K562 (cell line): ENCODE measurements around the gene USP49. TPM values are rescaled to one million over a fixed set of nuclear protein-coding genes. Genes with fewer than 3 reads are reported as not detected.

Experiments used
- ATAC-seq: fragments of 200-7000 bp; cut with Tn5 transposase; 3 replicates; pipeline ENCODE4 v1.9.1; 2020; ENCODE audit warnings: moderate library complexity
- BruUV-seq: library from RNA; stranded (reverse); fragments of 400-500 nt; replicated peaks from 2 replicates; lab custom pipeline; 2021; lab: Mats Ljungman, UMichigan
- CTCF ChIA-PET: fragments of 300-600 bp; formaldehyde crosslinking; extraction: SDS; loops from one replicate; lab custom pipeline; 2021; ENCODE audit warnings: low intra/inter-chr PET ratio; lab: Yijun Ruan, JAX
- POLR2A ChIA-PET: fragments of 300-600, 350-650 bp; sonication (Branson Sonifier 250); formaldehyde crosslinking; extraction: SDS; loops from one replicate; lab custom pipeline; 2021; ENCODE audit warnings: antibody characterized with exemption, inconsistent platforms; lab: Yijun Ruan, JAX
- DNase-seq, 4 experiments: peaks; one replicate each; pipeline versions ENCODE4 v3.0.0 to v3.0.0-alpha.2; 2011 to 2018; ENCODE audit warnings: low spot score in 3 of 4, mixed read lengths in 3 of 4; ENCODE audit errors: extremely low read depth in 1 of 4
- FAIRE-seq: peaks from 2 replicates; lab custom pipeline; 2011; peaks lifted over from hg19 to GRCh38; lab: Jason Lieb, UNC
- H2AFZ ChIP-seq: 2 replicates; pipeline ENCODE4 v1.6.0; 2011; ENCODE audit warnings: low read depth, low read length, control low read depth, inconsistent platforms
- H3K27ac ChIP-seq: fragments of 200-600 bp; 3 replicates; pipeline ENCODE4 v1.8.0; 2011; ENCODE audit warnings: low read depth, mild to moderate bottlenecking, control low read depth, inconsistent platforms, low read length, moderate library complexity, mixed read lengths; ENCODE audit errors: extremely low read depth
- H3K27me3 ChIP-seq, 2 experiments: fragments of 300-600 bp in 1 of 2; 2 replicates in 1 of 2; 3 replicates in 1 of 2; pipeline versions ENCODE4 v1.6.0 to v1.8.0; 2011; ENCODE audit warnings: inconsistent platforms in 2 of 2, low read length in 2 of 2, mild to moderate bottlenecking in 1 of 2, mixed read lengths in 1 of 2, moderate library complexity in 1 of 2; ENCODE audit not compliant: control insufficient read depth in 2 of 2, insufficient read depth in 2 of 2
- H3K36me3 ChIP-seq: fragments of 300-600 bp; 3 replicates; pipeline ENCODE4 v1.8.0; 2011; ENCODE audit warnings: mild to moderate bottlenecking, low read length, inconsistent platforms; ENCODE audit not compliant: control insufficient read depth, insufficient read depth
- H3K4me1 ChIP-seq, 2 experiments: fragments of 200-600 bp in 1 of 2; replicated peaks in 1 of 2; 2 replicates in 1 of 2; 3 replicates in 1 of 2; pipeline versions ENCODE4 v1.5.1 to v1.8.0; 2011; ENCODE audit warnings: inconsistent platforms in 2 of 2, low read length in 2 of 2, mild to moderate bottlenecking in 1 of 2, mixed read lengths in 1 of 2, moderate library complexity in 1 of 2; ENCODE audit not compliant: control insufficient read depth in 2 of 2, insufficient read depth in 2 of 2
- H3K4me2 ChIP-seq: 2 replicates; pipeline ENCODE4 v1.6.1; 2011; ENCODE audit warnings: low read length, control low read depth, inconsistent platforms, mixed read lengths; ENCODE audit not compliant: insufficient read depth
- H3K4me3 ChIP-seq: fragments of 200-600 bp; sonication (generic), shearing (Covaris generic); 2 replicates; pipeline ENCODE4 v1.5.1; 2016; ENCODE audit warnings: control low read depth, inconsistent platforms
- H3K79me2 ChIP-seq: fragments of 200-600 bp; 3 replicates; pipeline ENCODE4 v1.8.0; 2011; ENCODE audit warnings: low read length, inconsistent platforms; ENCODE audit not compliant: control insufficient read depth, insufficient read depth
- H3K9ac ChIP-seq, 2 experiments: 2 replicates each; pipeline versions ENCODE4 v1.6.0 to v1.6.1; 2011; ENCODE audit warnings: low read depth in 2 of 2, low read length in 2 of 2, control low read depth in 1 of 2, inconsistent platforms in 1 of 2, mild to moderate bottlenecking in 1 of 2, mixed read lengths in 1 of 2; ENCODE audit not compliant: insufficient read depth in 1 of 2
- H3K9me1 ChIP-seq: one replicate; pipeline ENCODE4 v1.6.0; 2011; ENCODE audit warnings: inconsistent platforms, mild to moderate bottlenecking, low read length, moderate library complexity; ENCODE audit not compliant: control insufficient read depth, insufficient read depth
- H3K9me3 ChIP-seq: replicated peaks from 2 replicates; pipeline ENCODE4 v1.5.1; 2011; ENCODE audit warnings: low read depth, low read length, inconsistent platforms; ENCODE audit not compliant: control insufficient read depth, insufficient read depth
- H4K20me1 ChIP-seq: replicated peaks from 2 replicates; pipeline ENCODE4 v1.6.1; 2011; ENCODE audit warnings: low read length, inconsistent platforms, mixed read lengths; ENCODE audit not compliant: control insufficient read depth, insufficient read depth
- HOXB6 ChIP-seq: fragments of 250-450 bp; sonication (Bioruptor Pico); IDR thresholded peaks from 2 replicates; pipeline ENCODE4 v1.5.1; 2022; ENCODE audit warnings: mild to moderate bottlenecking, borderline replicate concordance
- MCM2 ChIP-seq: fragments of 450-650 bp; IDR thresholded peaks from 2 replicates; pipeline ENCODE4 v1.6.1; 2017; ENCODE audit warnings: low read depth, mild to moderate bottlenecking
- NR3C1 ChIP-seq: sonication (generic); formaldehyde crosslinking; IDR thresholded peaks from 2 replicates; pipeline ENCODE4 v1.8.1; 2022; ENCODE audit warnings: missing genetic modification reagents
- PATZ1 ChIP-seq: fragments of 250-450 bp; sonication (Bioruptor Pico); IDR thresholded peaks from 2 replicates; pipeline ENCODE4 v1.5.0; 2020; ENCODE audit warnings: mild to moderate bottlenecking, borderline replicate concordance
- RCOR1 ChIP-seq, 2 experiments: IDR thresholded peaks; 2 replicates each; pipeline ENCODE4 v1.6.1; 2012; ENCODE audit warnings: low read depth in 2 of 2, low read length in 2 of 2, borderline replicate concordance in 1 of 2, improper control_type of control experiment in 1 of 2
- REST ChIP-seq, 2 experiments: fragments of 450-650 bp; formaldehyde crosslinking in 1 of 2; IDR thresholded peaks; 2 replicates each; pipeline versions ENCODE4 v1.4.0 to v1.6.1; 2014 to 2020; ENCODE audit warnings: mild to moderate bottlenecking in 2 of 2, borderline replicate concordance in 1 of 2, low read depth in 1 of 2
- U2AF2 ChIP-seq: fragments of 200-400 bp; formaldehyde crosslinking; optimal IDR thresholded peaks from 2 replicates; pipeline ENCODE3; 2017; ENCODE audit warnings: low read depth, mild to moderate bottlenecking, low read length
- WGBS: fragments of 100-300 bp; shearing (Covaris generic); methylation state at CpG from one replicate; pipeline ENCODE4 v1.1.6; 2016; ENCODE audit warnings: low coverage, mixed read lengths; ENCODE audit not compliant: insufficient coverage; ENCODE audit errors: missing lambda C conversion rate; 5-methylcytosine and 5-hydroxymethylcytosine counted together
- in situ Hi-C: fragments of 300-500 bp; cut with MboI; formaldehyde crosslinking; loops from 4 replicates; pipeline ENCODE4 v1.15.0; 2018; ENCODE audit warnings: inconsistent platforms, mixed read lengths
- intact Hi-C: fragments of 100-400 bp; cut with micrococcal nuclease; formaldehyde crosslinking; loops from 2 replicates; pipeline ENCODE4 v1.14.2; 2022
- polyA plus RNA-seq, 8 experiments: library from polyadenylated mRNA; depleted of rRNA in 4 of 8; stranded (reverse) in 5 of 8; unstranded in 3 of 8; fragments of >200 nt; fragmentation: Nextera tagmentation in 2 of 8; fragmentation: Illumina TruSeq in 1 of 8; extraction: Ambion mirVana in 2 of 8; extraction: Trizol in 1 of 8; gene quantifications; 2 replicates each; pipeline versions ENCODE4 v1.2.1 to v1.2.3, GENCODE V29; 2011 to 2014; ENCODE audit warnings: inconsistent platforms in 1 of 8, missing spikeins in 1 of 8
- total RNA-seq, 7 experiments: library from RNA; depleted of rRNA in 6 of 7; stranded (reverse); fragments of >200 nt in 6 of 7; fragmentation: Illumina TruSeq in 2 of 7; extraction: Trizol in 2 of 7; gene quantifications; 2 replicates each; pipeline versions ENCODE4 v1.2.1 to v1.2.3, GENCODE V29; 2011 to 2021; ENCODE audit warnings: low replicate concordance in 1 of 7

Gene USP49
- total and polyA plus RNA-seq, 9 of the 15 experiments (the other 6 are each of a cell fraction or from before 2014, with no cell fraction given), result 1.0 to 9.9 (median 6.5) TPM

GRCh38 chr6:41892921-41893564 lies 2.1 kb downstream of the USP49 start:
- Histone ChIP-seq H2AFZ (no peak overlapping the region), H3K4me1 (peaks cover 8 to 11% of the 10 kb centered on the region in 2 experiments), H3K9me1 (no peaks in the 10 kb centered on the region), H3K79me2 (peaks cover 9% of the 10 kb centered on the region; the same call in 2 of the 3 replicates), H3K27me3 (no peaks in the 10 kb centered on the region), H3K9ac (no peak overlapping the region), H3K4me2 (no peak overlapping the region), H4K20me1 (no peaks in the 10 kb centered on the region; the same call in 1 of the 2 replicates), H3K4me3 (no peak overlapping the region), H3K27ac (no peak overlapping the region), H3K36me3 (no peaks in the 10 kb centered on the region), H3K9me3 (no peaks in the 10 kb centered on the region)
- peak in 1 of 4 experiments; percentile 11 for DNase-seq
- ChIA-PET CTCF (no interaction called here), POLR2A (interaction anchor here (0.5 to 2.0 kb wide), 5 partner anchors 9 to 156 kb away, joined by 3 to 7 read pairs (median 4); no protein-coding TSS in a partner anchor)
- peak; percentile 6 for FAIRE-seq
- no TSS peak for BruUV-seq
- WGBS, result 18% methylated on average over 4 of the region's 4 CpGs
- no peak for ATAC-seq
- in situ Hi-C loops (no loop called here), intact Hi-C loops (loop anchor here (5.0 kb wide), 1 partner anchor 91 kb away; no protein-coding TSS in a partner anchor)
- no peak for TF ChIP-seq HOXB6 (CRISPR knock-in tag)
- TF ChIP-seq RCOR1 (IDR thresholded peaks at IDR 0.05; ENCODE audit: borderline replicate concordance in 1 of 2, low read depth in 2 of 2, low read length in 2 of 2), result peak in 1 of 2 experiments; percentile 78; a peak in 2 of 4 replicates
- no peak for TF ChIP-seq U2AF2
- no peak for TF ChIP-seq MCM2
- no peak for TF ChIP-seq NR3C1
- TF ChIP-seq PATZ1 (CRISPR knock-in tag), result no peak
- TF ChIP-seq REST (IDR thresholded peaks at IDR 0.05; ENCODE audit: borderline replicate concordance), result peak; percentile 48
- no peak for TF ChIP-seq REST (CRISPR knock-in tag; IDR thresholded peaks at IDR 0.05; ENCODE audit: low read depth)
